HTERT RPE-1 (cell line): ENCODE results near the gene MMD.
"Not testable (repeated sequence)": the region's sequence is repeated elsewhere in the genome, so short reads cannot be mapped to it uniquely, and the experiment has no call there.

Source experiments
- in situ Hi-C: fragments of 300-500 bp; cut with MboI; formaldehyde crosslinking; loops from 4 replicates; pipeline ENCODE4 v1.14.3; 2020; ENCODE audit warnings: low sequenced_read_pairs

Gene MMD

GRCh38 chr17:55395803-55396505, 25.7 kb downstream of the MMD start:
- in situ Hi-C loops, result no loop called here

GRCh38 chr17:55394357-55395021, 27.1 kb downstream of the MMD start:
- in situ Hi-C loops, result no loop called here

- in situ Hi-C loops, result no loop called here
Observed at GRCh38 chr17:55391764-55392467, 29.7 kb downstream of the MMD start.

DNA sequence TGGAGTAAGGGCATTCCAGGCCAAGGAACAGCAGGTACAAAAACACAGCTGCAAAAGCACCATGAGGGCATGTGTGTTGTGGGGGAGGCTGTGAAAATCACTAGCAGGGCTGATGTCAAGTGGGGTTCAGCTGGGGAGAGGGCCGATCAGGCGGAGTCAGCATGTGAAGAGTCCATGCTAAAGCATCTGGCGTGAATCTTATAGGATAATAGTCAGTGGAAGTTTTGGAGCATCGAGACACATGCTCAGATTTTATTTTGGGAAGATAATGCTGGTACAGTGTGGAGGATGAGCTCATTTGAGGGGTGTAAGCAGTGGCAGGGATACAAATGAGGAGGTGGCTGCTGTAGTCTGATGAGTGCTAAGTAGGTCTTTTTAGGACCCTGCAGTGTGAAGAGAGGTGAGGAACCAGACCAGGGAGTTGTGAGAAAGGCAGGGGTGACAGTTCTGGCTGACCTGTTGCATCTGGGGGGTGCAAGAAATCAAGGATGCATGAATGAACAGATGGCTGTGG, 30.3 kb downstream of the MMD start:
- in situ Hi-C loops, result no loop called here

DNA sequence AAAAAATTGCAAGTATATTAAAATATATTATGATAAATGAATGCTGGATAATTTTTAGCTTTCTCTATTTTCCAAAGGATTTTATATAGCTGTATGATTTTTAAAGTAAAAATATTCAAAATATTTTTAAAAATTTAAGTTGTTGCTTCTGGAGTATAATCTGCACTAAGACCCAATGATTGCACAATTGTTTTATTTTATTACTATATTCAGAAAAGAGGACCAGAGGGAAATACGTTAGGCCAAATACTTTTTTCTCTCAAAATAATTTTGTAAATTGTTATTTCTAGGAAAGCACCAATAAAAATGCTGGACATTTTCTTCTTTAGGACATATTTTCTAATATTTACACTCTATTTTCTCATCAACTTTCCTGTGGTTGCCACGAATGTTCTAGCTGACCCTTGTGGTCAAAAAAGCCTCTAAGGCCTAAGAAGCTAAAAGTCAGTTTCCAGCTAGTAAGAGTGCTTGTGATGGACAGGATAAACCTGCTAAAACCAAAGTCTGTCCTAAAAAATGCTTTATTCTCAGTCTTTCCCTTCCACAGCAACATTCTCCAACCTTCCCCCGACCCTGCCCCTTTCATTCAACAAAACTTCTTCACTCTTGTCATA, 31.2 kb downstream of the MMD start:
- in situ Hi-C loops, result no loop called here

- in situ Hi-C loops, result not testable (repeated sequence)
Observed at GRCh38 chr17:55389715-55390114, 31.9 kb downstream of the MMD start.

- in situ Hi-C loops, result no loop called here
Observed at GRCh38 chr17:55388842-55389241, 32.8 kb downstream of the MMD start.

DNA sequence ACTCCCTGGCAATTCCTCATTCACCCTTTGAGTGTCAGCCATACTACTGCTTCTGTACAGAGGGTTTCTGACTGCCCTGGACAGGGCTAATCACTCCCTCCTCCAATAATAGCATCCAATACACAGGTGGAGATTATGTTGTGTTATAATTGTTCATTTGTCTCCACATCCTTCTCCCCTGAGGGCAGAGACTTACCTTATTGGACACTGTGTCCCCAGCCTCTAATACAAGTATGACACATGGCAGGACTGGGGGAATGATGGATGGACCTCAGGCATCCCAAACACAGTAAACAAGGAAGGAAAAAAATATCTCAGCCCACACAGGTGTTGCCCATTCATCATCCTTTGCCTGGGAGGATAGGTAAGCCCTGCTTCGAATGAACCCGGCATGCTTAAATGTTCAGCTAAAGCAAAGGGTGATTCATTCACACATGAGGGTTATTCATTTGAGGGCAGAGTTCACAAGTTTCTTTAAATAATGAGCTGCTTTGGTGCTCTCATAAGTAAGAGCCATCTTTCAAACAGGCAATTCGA, 34.8 kb downstream of the MMD start:
- in situ Hi-C loops, result no loop called here

GRCh38 chr17:55384643-55385232, 36.9 kb downstream of the MMD start:
- in situ Hi-C loops, result no loop called here

GRCh38 chr17:55383771-55384642, 37.6 kb downstream of the MMD start:
- in situ Hi-C loops, result no loop called here

- in situ Hi-C loops, result no loop called here
Observed at GRCh38 chr17:55381017-55381770, 40.4 kb downstream of the MMD start.

DNA sequence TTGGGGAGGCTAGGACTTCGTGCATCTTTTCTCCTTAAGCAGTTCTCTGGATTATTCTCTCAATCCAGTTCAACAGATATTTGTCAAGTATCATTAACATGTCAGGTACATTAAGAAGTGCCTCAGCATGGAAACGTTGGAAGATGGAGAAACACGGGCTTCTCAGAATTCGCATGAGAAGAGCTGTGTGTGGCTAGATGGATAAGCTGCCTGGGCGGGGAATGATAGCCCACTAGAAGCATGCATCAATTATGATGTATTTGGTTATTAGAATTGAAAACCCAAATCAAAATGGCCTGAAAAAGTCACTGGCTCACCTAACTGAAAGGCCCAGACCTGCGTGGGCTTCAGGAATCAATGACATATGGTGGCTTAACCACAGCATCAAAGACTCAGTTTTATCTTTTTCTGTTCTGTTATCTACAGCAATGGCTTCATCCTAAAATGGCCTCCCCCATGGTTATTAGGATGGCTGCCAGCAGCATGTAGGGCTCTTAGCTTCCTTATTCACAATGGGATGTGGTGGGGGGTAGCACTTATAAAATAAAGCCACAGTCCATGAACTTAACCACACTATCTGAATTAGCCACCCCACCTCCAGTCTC, 43.9 kb downstream of the MMD start:
- in situ Hi-C loops, result no loop called here

DNA sequence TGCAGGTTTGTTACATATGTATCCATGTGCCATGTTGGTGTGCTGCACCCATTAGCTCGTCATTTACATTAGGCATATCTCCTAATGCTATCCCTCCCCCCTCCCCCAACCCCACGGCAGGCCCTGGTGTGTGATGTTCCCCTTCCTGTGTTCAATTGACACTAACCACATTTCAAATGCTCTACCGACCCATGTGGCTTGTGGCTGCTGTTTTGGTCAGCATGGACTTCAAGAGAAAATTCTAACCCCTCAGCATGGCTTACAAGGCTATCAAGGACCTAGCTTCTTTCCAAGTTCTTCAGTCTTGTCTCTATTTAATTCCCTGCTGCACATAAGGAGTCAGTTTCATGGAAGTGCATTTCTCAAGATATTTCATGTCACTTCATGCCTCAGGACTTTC, 52.9 kb downstream of the MMD start:
- in situ Hi-C loops, result no loop called here

DNA sequence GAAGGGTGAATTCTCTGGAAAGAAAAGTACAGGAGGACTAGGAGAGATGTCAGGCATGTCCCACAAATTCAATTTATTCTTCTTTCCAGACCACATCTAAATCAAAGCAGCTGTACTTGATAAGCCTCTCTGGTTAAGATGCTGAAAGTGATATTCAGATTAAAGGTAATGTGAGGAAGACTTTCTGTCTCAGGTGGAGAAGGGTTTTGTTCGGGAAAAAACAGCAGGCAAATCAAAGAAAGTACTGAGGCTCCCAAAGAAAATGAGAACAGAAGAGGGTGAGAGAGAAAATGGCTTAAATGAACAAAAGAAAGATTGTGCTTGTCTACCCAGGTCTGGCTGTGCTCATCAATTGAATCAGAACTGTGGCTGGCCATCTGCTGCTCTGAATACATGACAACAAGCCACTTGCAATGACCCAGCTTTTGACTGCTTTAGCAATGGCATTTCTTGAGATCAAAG, 55.6 kb downstream of the MMD start:
- in situ Hi-C loops, result no loop called here

DNA sequence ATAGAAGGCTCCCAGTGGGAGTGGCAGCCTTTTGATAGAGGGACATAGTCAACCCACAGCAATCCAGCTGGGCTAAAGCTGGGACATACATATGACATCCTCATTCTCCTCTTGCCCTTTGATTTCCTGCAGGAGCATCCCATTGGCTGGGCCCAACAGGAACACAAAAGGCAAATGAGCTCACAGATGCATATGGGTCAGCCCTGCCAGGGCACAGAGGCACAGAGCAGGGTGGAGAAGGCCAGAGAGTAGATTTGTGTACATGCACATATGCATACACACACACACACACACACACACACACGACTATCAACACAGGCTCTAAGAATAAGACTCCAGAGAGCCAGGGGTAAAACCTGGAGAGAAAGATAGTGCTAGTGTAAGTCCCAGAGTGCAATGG, 58.6 kb downstream of the MMD start:
- in situ Hi-C loops, result no loop called here

- in situ Hi-C loops, result no loop called here
Observed at GRCh38 chr17:55360971-55361370, 60.7 kb downstream of the MMD start.

- in situ Hi-C loops, result no loop called here
Observed at GRCh38 chr17:55356434-55357328, 65.0 kb downstream of the MMD start.

GRCh38 chr17:55354941-55355340, 66.7 kb downstream of the MMD start:
- in situ Hi-C loops, result no loop called here
